HEK293 (cell line): Measurements from ENCODE around the gene ZSWIM7.
A peak's percentile ranks its signal among the peaks of the same experiment; 100 is the strongest.

Experiments used
- FEZF1 ChIP-seq: fragments of 450-650 bp; formaldehyde crosslinking; IDR thresholded peaks from 2 replicates; pipeline ENCODE4 v1.5.1; 2016; ENCODE audit warnings: missing biosample characterization, missing genetic modification characterization
- KLF1 ChIP-seq: fragments of 450-650 bp; formaldehyde crosslinking; IDR thresholded peaks from 2 replicates; pipeline ENCODE4 v1.5.1; 2016; ENCODE audit warnings: missing biosample characterization, missing genetic modification characterization
- SP2 ChIP-seq: fragments of 450-650 bp; formaldehyde crosslinking; IDR thresholded peaks from 2 replicates; pipeline ENCODE4 v1.5.1; 2016; ENCODE audit warnings: missing biosample characterization, missing genetic modification characterization
- ZBTB1 ChIP-seq: fragments of 450-650 bp; formaldehyde crosslinking; IDR thresholded peaks from 2 replicates; pipeline ENCODE4 v1.5.1; 2016; ENCODE audit warnings: missing biosample characterization, missing genetic modification characterization
- ZBTB20 ChIP-seq: fragments of 450-650 bp; formaldehyde crosslinking; IDR thresholded peaks from 2 replicates; pipeline ENCODE4 v1.5.1; 2016; ENCODE audit warnings: missing biosample characterization, missing genetic modification characterization
- ZNF223 ChIP-seq: fragments of 450-650 bp; formaldehyde crosslinking; IDR thresholded peaks from 2 replicates; pipeline ENCODE4 v1.5.1; 2016; ENCODE audit warnings: missing biosample characterization, missing genetic modification characterization
- ZNF423 ChIP-seq: fragments of 450-650 bp; formaldehyde crosslinking; IDR thresholded peaks from 2 replicates; pipeline ENCODE4 v1.5.1; 2016; ENCODE audit warnings: missing biosample characterization, missing genetic modification characterization
- ZNF621 ChIP-seq: fragments of 450-650 bp; formaldehyde crosslinking; IDR thresholded peaks from 2 replicates; pipeline ENCODE4 v1.5.1; 2017; ENCODE audit warnings: missing biosample characterization, missing genetic modification characterization
- ZNF654 ChIP-seq: fragments of 450-650 bp; formaldehyde crosslinking; IDR thresholded peaks from 2 replicates; pipeline ENCODE4 v1.5.1; 2016; ENCODE audit warnings: low read depth, missing biosample characterization, missing genetic modification characterization
- ZNF664 ChIP-seq: fragments of 450-650 bp; formaldehyde crosslinking; IDR thresholded peaks from 2 replicates; pipeline ENCODE4 v1.5.1; 2016; ENCODE audit warnings: missing biosample characterization, missing genetic modification characterization
- ZNF776 ChIP-seq: fragments of 450-650 bp; formaldehyde crosslinking; IDR thresholded peaks from 2 replicates; pipeline ENCODE4 v1.5.0; 2017; ENCODE audit warnings: missing biosample characterization, missing genetic modification characterization, borderline replicate concordance
- ZNF837 ChIP-seq: fragments of 450-650 bp; formaldehyde crosslinking; IDR thresholded peaks from 2 replicates; pipeline ENCODE4 v1.5.1; 2016; ENCODE audit warnings: missing biosample characterization, missing genetic modification characterization
- ZSCAN16 ChIP-seq: fragments of 450-650 bp; formaldehyde crosslinking; IDR thresholded peaks from 2 replicates; pipeline ENCODE4 v1.5.1; 2016; ENCODE audit warnings: missing biosample characterization, missing genetic modification characterization
- TF ChIP-seq, protein P1 (sequence below): fragments of 450-650 bp; formaldehyde crosslinking; IDR thresholded peaks from 2 replicates; pipeline ENCODE4 v1.5.1; 2016; ENCODE audit warnings: missing biosample characterization, missing genetic modification characterization, borderline replicate concordance
- TF ChIP-seq, protein P2 (sequence below): fragments of 450-650 bp; formaldehyde crosslinking; IDR thresholded peaks from 2 replicates; pipeline ENCODE4 v1.5.1; 2016; ENCODE audit warnings: missing biosample characterization, missing genetic modification characterization
- TF ChIP-seq, protein P3 (sequence below): fragments of 450-650 bp; formaldehyde crosslinking; IDR thresholded peaks from 2 replicates; pipeline ENCODE4 v1.5.1; 2017; ENCODE audit warnings: missing biosample characterization, missing genetic modification characterization
- TF ChIP-seq, protein P4 (sequence below): fragments of 450-650 bp; formaldehyde crosslinking; IDR thresholded peaks from 2 replicates; pipeline ENCODE4 v1.5.1; 2016; ENCODE audit warnings: missing biosample characterization, missing genetic modification characterization
- TF ChIP-seq, protein P5 (sequence below): fragments of 450-650 bp; formaldehyde crosslinking; IDR thresholded peaks from 2 replicates; pipeline ENCODE4 v1.5.1; 2016; ENCODE audit warnings: missing biosample characterization, missing genetic modification characterization

Gene ZSWIM7

DNA sequence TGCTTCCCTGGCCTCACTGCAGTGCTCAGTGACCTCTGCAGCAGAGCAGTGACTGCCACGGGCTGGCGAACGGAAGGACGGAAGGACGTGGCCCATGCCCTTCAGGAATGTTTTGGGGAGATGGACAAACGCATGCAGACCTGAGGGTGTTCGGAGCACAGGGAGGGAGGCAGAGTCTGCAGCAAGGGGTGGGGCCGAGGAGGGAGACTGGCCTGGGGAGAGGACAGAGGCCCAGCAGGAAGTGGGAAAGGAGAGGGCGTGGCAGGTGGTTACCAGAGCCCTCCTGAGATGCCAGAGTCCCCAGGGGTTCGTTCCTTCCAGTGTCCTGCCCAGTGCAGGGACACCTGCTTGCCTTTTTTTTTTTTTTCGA lies 32.6 kb downstream of the ZSWIM7 start (continued):
- TF ChIP-seq, protein P1, sequence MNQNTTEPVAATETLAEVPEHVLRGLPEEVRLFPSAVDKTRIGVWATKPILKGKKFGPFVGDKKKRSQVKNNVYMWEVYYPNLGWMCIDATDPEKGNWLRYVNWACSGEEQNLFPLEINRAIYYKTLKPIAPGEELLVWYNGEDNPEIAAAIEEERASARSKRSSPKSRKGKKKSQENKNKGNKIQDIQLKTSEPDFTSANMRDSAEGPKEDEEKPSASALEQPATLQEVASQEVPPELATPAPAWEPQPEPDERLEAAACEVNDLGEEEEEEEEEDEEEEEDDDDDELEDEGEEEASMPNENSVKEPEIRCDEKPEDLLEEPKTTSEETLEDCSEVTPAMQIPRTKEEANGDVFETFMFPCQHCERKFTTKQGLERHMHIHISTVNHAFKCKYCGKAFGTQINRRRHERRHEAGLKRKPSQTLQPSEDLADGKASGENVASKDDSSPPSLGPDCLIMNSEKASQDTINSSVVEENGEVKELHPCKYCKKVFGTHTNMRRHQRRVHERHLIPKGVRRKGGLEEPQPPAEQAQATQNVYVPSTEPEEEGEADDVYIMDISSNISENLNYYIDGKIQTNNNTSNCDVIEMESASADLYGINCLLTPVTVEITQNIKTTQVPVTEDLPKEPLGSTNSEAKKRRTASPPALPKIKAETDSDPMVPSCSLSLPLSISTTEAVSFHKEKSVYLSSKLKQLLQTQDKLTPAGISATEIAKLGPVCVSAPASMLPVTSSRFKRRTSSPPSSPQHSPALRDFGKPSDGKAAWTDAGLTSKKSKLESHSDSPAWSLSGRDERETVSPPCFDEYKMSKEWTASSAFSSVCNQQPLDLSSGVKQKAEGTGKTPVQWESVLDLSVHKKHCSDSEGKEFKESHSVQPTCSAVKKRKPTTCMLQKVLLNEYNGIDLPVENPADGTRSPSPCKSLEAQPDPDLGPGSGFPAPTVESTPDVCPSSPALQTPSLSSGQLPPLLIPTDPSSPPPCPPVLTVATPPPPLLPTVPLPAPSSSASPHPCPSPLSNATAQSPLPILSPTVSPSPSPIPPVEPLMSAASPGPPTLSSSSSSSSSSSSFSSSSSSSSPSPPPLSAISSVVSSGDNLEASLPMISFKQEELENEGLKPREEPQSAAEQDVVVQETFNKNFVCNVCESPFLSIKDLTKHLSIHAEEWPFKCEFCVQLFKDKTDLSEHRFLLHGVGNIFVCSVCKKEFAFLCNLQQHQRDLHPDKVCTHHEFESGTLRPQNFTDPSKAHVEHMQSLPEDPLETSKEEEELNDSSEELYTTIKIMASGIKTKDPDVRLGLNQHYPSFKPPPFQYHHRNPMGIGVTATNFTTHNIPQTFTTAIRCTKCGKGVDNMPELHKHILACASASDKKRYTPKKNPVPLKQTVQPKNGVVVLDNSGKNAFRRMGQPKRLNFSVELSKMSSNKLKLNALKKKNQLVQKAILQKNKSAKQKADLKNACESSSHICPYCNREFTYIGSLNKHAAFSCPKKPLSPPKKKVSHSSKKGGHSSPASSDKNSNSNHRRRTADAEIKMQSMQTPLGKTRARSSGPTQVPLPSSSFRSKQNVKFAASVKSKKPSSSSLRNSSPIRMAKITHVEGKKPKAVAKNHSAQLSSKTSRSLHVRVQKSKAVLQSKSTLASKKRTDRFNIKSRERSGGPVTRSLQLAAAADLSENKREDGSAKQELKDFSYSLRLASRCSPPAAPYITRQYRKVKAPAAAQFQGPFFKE (tag by site-specific recombination) = no peak
- TF ChIP-seq ZSCAN16 (tag by site-specific recombination) = 0 out of 2 replicates have a peak, but pooled peaks have one; percentile 8
- TF ChIP-seq, protein P2, sequence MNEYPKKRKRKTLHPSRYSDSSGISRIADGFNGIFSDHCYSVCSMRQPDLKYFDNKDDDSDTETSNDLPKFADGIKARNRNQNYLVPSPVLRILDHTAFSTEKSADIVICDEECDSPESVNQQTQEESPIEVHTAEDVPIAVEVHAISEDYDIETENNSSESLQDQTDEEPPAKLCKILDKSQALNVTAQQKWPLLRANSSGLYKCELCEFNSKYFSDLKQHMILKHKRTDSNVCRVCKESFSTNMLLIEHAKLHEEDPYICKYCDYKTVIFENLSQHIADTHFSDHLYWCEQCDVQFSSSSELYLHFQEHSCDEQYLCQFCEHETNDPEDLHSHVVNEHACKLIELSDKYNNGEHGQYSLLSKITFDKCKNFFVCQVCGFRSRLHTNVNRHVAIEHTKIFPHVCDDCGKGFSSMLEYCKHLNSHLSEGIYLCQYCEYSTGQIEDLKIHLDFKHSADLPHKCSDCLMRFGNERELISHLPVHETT (tag by site-specific recombination) = no peak
- TF ChIP-seq, protein P3, sequence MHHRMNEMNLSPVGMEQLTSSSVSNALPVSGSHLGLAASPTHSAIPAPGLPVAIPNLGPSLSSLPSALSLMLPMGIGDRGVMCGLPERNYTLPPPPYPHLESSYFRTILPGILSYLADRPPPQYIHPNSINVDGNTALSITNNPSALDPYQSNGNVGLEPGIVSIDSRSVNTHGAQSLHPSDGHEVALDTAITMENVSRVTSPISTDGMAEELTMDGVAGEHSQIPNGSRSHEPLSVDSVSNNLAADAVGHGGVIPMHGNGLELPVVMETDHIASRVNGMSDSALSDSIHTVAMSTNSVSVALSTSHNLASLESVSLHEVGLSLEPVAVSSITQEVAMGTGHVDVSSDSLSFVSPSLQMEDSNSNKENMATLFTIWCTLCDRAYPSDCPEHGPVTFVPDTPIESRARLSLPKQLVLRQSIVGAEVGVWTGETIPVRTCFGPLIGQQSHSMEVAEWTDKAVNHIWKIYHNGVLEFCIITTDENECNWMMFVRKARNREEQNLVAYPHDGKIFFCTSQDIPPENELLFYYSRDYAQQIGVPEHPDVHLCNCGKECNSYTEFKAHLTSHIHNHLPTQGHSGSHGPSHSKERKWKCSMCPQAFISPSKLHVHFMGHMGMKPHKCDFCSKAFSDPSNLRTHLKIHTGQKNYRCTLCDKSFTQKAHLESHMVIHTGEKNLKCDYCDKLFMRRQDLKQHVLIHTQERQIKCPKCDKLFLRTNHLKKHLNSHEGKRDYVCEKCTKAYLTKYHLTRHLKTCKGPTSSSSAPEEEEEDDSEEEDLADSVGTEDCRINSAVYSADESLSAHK (tag by site-specific recombination) = no peak
- peak; percentile 22; the same call in 1 of the 2 replicates for TF ChIP-seq SP2
- no peak for TF ChIP-seq ZBTB20 (tag by site-specific recombination)
- TF ChIP-seq, protein P4, sequence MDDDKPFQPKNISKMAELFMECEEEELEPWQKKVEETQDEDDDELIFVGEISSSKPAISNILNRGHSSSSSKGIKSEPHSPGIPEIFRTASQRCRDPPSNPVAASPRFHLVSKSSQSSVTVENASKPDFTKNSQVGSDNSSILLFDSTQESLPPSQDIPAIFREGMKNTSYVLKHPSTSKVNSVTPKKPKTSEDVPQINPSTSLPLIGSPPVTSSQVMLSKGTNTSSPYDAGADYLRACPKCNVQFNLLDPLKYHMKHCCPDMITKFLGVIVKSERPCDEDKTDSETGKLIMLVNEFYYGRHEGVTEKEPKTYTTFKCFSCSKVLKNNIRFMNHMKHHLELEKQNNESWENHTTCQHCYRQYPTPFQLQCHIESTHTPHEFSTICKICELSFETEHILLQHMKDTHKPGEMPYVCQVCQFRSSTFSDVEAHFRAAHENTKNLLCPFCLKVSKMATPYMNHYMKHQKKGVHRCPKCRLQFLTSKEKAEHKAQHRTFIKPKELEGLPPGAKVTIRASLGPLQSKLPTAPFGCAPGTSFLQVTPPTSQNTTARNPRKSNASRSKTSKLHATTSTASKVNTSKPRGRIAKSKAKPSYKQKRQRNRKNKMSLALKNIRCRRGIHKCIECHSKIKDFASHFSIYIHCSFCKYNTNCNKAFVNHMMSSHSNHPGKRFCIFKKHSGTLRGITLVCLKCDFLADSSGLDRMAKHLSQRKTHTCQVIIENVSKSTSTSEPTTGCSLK = no peak
- no peak for TF ChIP-seq ZNF654 (tag by site-specific recombination)
- no peak for TF ChIP-seq ZBTB1
- TF ChIP-seq ZNF776 = no peak
- TF ChIP-seq ZNF423 (tag by site-specific recombination) = peak; percentile 36; the same call in 1 of the 2 replicates
- no peak for TF ChIP-seq ZNF664 (tag by site-specific recombination)
- no peak for TF ChIP-seq ZNF837 (tag by site-specific recombination)
- peak; percentile 64 for TF ChIP-seq KLF1
- TF ChIP-seq ZNF223 (tag by site-specific recombination) = no peak
- TF ChIP-seq FEZF1 (tag by site-specific recombination) = no peak
- TF ChIP-seq, protein P5, sequence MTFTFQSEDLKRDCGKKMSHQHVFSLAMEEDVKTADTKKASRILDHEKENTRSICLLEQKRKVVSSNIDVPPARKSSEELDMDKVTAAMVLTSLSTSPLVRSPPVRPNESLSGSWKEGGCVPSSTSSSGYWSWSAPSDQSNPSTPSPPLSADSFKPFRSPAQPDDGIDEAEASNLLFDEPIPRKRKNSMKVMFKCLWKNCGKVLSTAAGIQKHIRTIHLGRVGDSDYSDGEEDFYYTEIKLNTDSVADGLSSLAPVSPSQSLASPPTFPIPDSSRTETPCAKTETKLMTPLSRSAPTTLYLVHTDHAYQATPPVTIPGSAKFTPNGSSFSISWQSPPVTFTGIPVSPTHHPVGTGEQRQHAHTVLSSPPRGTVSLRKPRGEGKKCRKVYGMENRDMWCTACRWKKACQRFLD (tag by site-specific recombination) = no peak
- no peak for TF ChIP-seq ZNF621 (tag by site-specific recombination)
